SK-N-SH (cell line): ENCODE data around the gene ARFGAP1. TPM values are rescaled to one million over a fixed set of nuclear protein-coding genes. Genes with fewer than 3 reads are reported as not detected.

Source experiments
- CTCF ChIA-PET: fragments of 300-600, 350-600 bp; formaldehyde crosslinking; extraction: SDS; loops from one replicate; lab custom pipeline; 2021; lab: Yijun Ruan, JAX
- POLR2A ChIA-PET: fragments of 350-600 bp; sonication (Branson Sonifier 250); formaldehyde crosslinking; extraction: SDS; loops from one replicate; lab custom pipeline; 2020; ENCODE audit warnings: antibody characterized with exemption, inconsistent platforms; lab: Yijun Ruan, JAX
- DNase-seq: peaks from one replicate; pipeline ENCODE4 v3.0.0; 2012
- H2AFZ ChIP-seq: fragments of 200-600 bp; sonication (generic); 2 replicates; pipeline ENCODE4 v1.8.1; 2016; ENCODE audit warnings: antibody characterized with exemption, mild to moderate bottlenecking, low read depth
- H3F3A ChIP-seq: fragments of 200-600 bp; sonication (generic); replicated peaks from 2 replicates; pipeline ENCODE3; 2016; ENCODE audit warnings: antibody characterized with exemption, mild to moderate bottlenecking; ENCODE audit not compliant: insufficient read depth
- H3K27ac ChIP-seq, 2 experiments: fragments of 200-500 bp in 1 of 2; fragments of 200-600 bp in 1 of 2; sonication (Bioruptor generic) in 1 of 2; sonication (generic), shearing (Covaris generic) in 1 of 2; 2 replicates each; pipeline versions ENCODE4 v1.5.1 to v1.6.1; 2014 to 2016; ENCODE audit warnings: low read depth in 2 of 2, inconsistent platforms in 1 of 2, low read length in 1 of 2, mild to moderate bottlenecking in 1 of 2, mixed read lengths in 1 of 2
- H3K27me3 ChIP-seq: fragments of 200-600 bp; sonication (generic), shearing (Covaris generic); 2 replicates; pipeline ENCODE4 v1.6.1; 2016; ENCODE audit warnings: mixed run types; ENCODE audit not compliant: insufficient read depth
- H3K36me3 ChIP-seq, 2 experiments: fragments of 200-500 bp in 1 of 2; fragments of 200-600 bp in 1 of 2; sonication (Bioruptor generic) in 1 of 2; sonication (generic) in 1 of 2; replicated peaks in 1 of 2; 2 replicates each; pipeline versions ENCODE3 to v1.5.1; 2014 to 2016; ENCODE audit warnings: low read length in 1 of 2, mild to moderate bottlenecking in 1 of 2; ENCODE audit not compliant: insufficient read depth in 2 of 2, control insufficient read depth in 1 of 2
- H3K4me1 ChIP-seq, 2 experiments: fragments of 200-500 bp in 1 of 2; fragments of 200-600 bp in 1 of 2; sonication (Bioruptor generic) in 1 of 2; sonication (generic), shearing (Covaris generic) in 1 of 2; 2 replicates each; pipeline versions ENCODE4 v1.5.1 to v1.6.1; 2014 to 2016; ENCODE audit warnings: low read depth in 1 of 2, low read length in 1 of 2, mixed run types in 1 of 2; ENCODE audit not compliant: insufficient read depth in 2 of 2, control insufficient read depth in 1 of 2
- H3K4me2 ChIP-seq: fragments of 200-600 bp; sonication (generic), shearing (Covaris generic); 2 replicates; pipeline ENCODE4 v1.6.1; 2017; ENCODE audit warnings: mixed run types
- H3K4me3 ChIP-seq, 2 experiments: fragments of 200-500 bp in 1 of 2; fragments of 200-600 bp in 1 of 2; sonication (Bioruptor generic) in 1 of 2; sonication (generic), shearing (Covaris generic) in 1 of 2; 2 replicates each; pipeline versions ENCODE4 v1.5.1 to v1.8.1; 2014 to 2016; ENCODE audit warnings: low read depth in 2 of 2, inconsistent platforms in 1 of 2, low read length in 1 of 2, mild to moderate bottlenecking in 1 of 2, mixed read lengths in 1 of 2, moderate library complexity in 1 of 2
- H3K79me2 ChIP-seq: fragments of 200-600 bp; sonication (generic); 2 replicates; pipeline ENCODE4 v1.8.1; 2017; ENCODE audit warnings: mild to moderate bottlenecking; ENCODE audit not compliant: insufficient read depth
- H3K9ac ChIP-seq: fragments of 200-600 bp; sonication (generic); 2 replicates; pipeline ENCODE4 v1.6.1; 2017; ENCODE audit warnings: mixed run types
- H3K9me2 ChIP-seq: fragments of 200-600 bp; sonication (generic); 2 replicates; pipeline ENCODE4 v1.6.1; 2017; ENCODE audit warnings: mixed run types
- H3K9me3 ChIP-seq: fragments of 200-600 bp; sonication (generic); 2 replicates; pipeline ENCODE4 v1.6.1; 2017; ENCODE audit warnings: mixed run types, mild to moderate bottlenecking, moderate library complexity
- H4K20me1 ChIP-seq: fragments of 200-600 bp; sonication (generic); 2 replicates; pipeline ENCODE4 v1.6.1; 2017; ENCODE audit warnings: mild to moderate bottlenecking, mixed run types; ENCODE audit not compliant: insufficient read depth
- CHD2 ChIP-seq: fragments of 150-350 bp; IDR thresholded peaks from 2 replicates; pipeline ENCODE4 v1.6.1; 2018; ENCODE audit warnings: low read length; ENCODE audit not compliant: partially characterized antibody
- ELF1 ChIP-seq: IDR thresholded peaks from 2 replicates; pipeline ENCODE4 v1.4.0; 2012
- EP300 ChIP-seq, 2 experiments: IDR thresholded peaks; 2 replicates each; pipeline versions ENCODE4 v1.4.0 to v1.6.1; 2012; ENCODE audit warnings: borderline replicate concordance in 1 of 2, low read depth in 1 of 2, low read length in 1 of 2
- FOXJ3 ChIP-seq: sonication (generic); formaldehyde crosslinking; IDR thresholded peaks from 2 replicates; pipeline ENCODE4 v1.5.1; 2020; ENCODE audit warnings: mild to moderate bottlenecking, missing genetic modification reagents
- FOXM1 ChIP-seq: IDR thresholded peaks from 2 replicates; pipeline ENCODE4 v1.4.0; 2012; ENCODE audit warnings: low read depth, mild to moderate bottlenecking
- GABPA ChIP-seq: IDR thresholded peaks from 2 replicates; pipeline ENCODE4 v1.4.0; 2012; ENCODE audit warnings: low read depth, mild to moderate bottlenecking
- JUND ChIP-seq: IDR thresholded peaks from 2 replicates; pipeline ENCODE4 v1.4.0; 2012
- MAX ChIP-seq: IDR thresholded peaks from 2 replicates; pipeline ENCODE4 v1.4.0; 2012; ENCODE audit warnings: low read depth
- NFIC ChIP-seq: IDR thresholded peaks from 2 replicates; pipeline ENCODE4 v1.4.0; 2012; ENCODE audit warnings: borderline replicate concordance
- POLR2AphosphoS5 ChIP-seq: IDR thresholded peaks from 2 replicates; pipeline ENCODE4 v1.6.1; 2012; ENCODE audit warnings: low read depth, low read length
- RAD21 ChIP-seq: IDR thresholded peaks from 2 replicates; pipeline ENCODE4 v1.6.1; 2012; ENCODE audit warnings: mild to moderate bottlenecking, low read length
- RCOR1 ChIP-seq: fragments of 150-350 bp; IDR thresholded peaks from 2 replicates; pipeline ENCODE4 v1.6.1; 2017; ENCODE audit warnings: antibody characterized with exemption, low read length
- TAF1 ChIP-seq: IDR thresholded peaks from 2 replicates; pipeline ENCODE4 v1.6.1; 2012; ENCODE audit warnings: low read depth, mild to moderate bottlenecking, low read length, moderate library complexity, borderline replicate concordance
- TEAD4 ChIP-seq: IDR thresholded peaks from 2 replicates; pipeline ENCODE4 v1.4.0; 2012; ENCODE audit warnings: mild to moderate bottlenecking, borderline replicate concordance; ENCODE audit not compliant: insufficient read depth
- USF2 ChIP-seq: fragments of 150-350 bp; IDR thresholded peaks from 2 replicates; pipeline ENCODE4 v1.6.1; 2017; ENCODE audit warnings: antibody characterized with exemption, low read length, low read depth, borderline replicate concordance
- ZBTB33 ChIP-seq: IDR thresholded peaks from 2 replicates; pipeline ENCODE4 v1.4.0; 2012; ENCODE audit warnings: low read depth, borderline replicate concordance
- WGBS: methylation state at CpG from one replicate; pipeline ENCODE4 v1.1.6; 2017; ENCODE audit warnings: low lambda C conversion rate; 5-methylcytosine and 5-hydroxymethylcytosine counted together
- polyA plus RNA-seq, 3 experiments: library from polyadenylated mRNA; depleted of rRNA; stranded (reverse); fragments of >200 nt; gene quantifications; 2 replicates each; pipeline ENCODE4 v1.2.3, GENCODE V29; 2012

The ARFGAP1 gene
- polyA plus RNA-seq, 1 of the 3 experiments (the other 2 are of a cell fraction), result 72.7 TPM

- Histone ChIP-seq H3K9me3 (no peaks in the 10 kb centered on the region), H3K36me3 (peaks cover 19 to 56% of the 10 kb centered on the region in 2 experiments), H2AFZ (no peak overlapping the region), H3F3A (no peaks in the 10 kb centered on the region), H4K20me1 (peaks cover 52% of the 10 kb centered on the region), H3K4me1 (peaks cover 0 to 15% of the 10 kb centered on the region in 2 experiments; a peak in 2 of 4 replicates), H3K27me3 (no peaks in the 10 kb centered on the region), H3K27ac (no peak overlapping the region), H3K4me3 (no peak overlapping the region), H3K4me2 (no peak overlapping the region), H3K79me2 (peaks cover 58% of the 10 kb centered on the region)
- POLR2A ChIA-PET, result no interaction called here
- CTCF ChIA-PET, result interaction anchor here (1.1 to 1.3 kb wide), 3 partner anchors 33 to 60 kb away, joined by 3 to 4 read pairs (median 3); no protein-coding TSS in a partner anchor
- TF ChIP-seq RCOR1 (no peak), RAD21 (no peak), POLR2AphosphoS5 (no peak), USF2 (no peak), FOXM1 (no peak), ELF1 (no peak), ZBTB33 (no peak), NFIC (no peak), FOXJ3 (CRISPR knock-in tag) (no peak), TAF1 (no peak), MAX (no peak), TEAD4 (no peak), JUND (no peak), EP300 (IDR thresholded peaks at IDR 0.05; ENCODE audit: borderline replicate concordance in 1 of 2, low read depth in 1 of 2, low read length in 1 of 2) (no peak)
- TF ChIP-seq, all 33 proteins: peak for 0
- no peak overlapping the region for H3K9ac ChIP-seq
- WGBS, result 100% methylated on average over 3 of the region's 20 CpGs
- DNase-seq, result no peak
- H3K9me2 ChIP-seq, result no peaks in the 10 kb centered on the region
These were observed 4.3 kb downstream of the ARFGAP1 start for GRCh38 chr20:63276956-63277355.

- H3K4me3 ChIP-seq, result no peak overlapping the region
- H3K79me2 ChIP-seq, result peaks cover 57% of the 10 kb centered on the region
- H3K9me3 ChIP-seq, result no peaks in the 10 kb centered on the region
- no peaks in the 10 kb centered on the region for H3K9me2 ChIP-seq
- TF ChIP-seq CHD2 (no peak), GABPA (no peak)
- TF ChIP-seq, all 33 proteins: peak for 0
- Histone ChIP-seq H3K36me3 (peaks cover 19 to 64% of the 10 kb centered on the region in 2 experiments), H3K4me2 (no peak overlapping the region), H3K4me1 (peaks cover 0 to 14% of the 10 kb centered on the region in 2 experiments; a peak in 2 of 4 replicates), H2AFZ (no peak overlapping the region), H4K20me1 (peaks cover 52% of the 10 kb centered on the region), H3K27ac (no peak overlapping the region; a peak in 1 of 4 replicates), H3K9ac (no peak overlapping the region), H3K27me3 (no peaks in the 10 kb centered on the region), H3F3A (no peaks in the 10 kb centered on the region)
- CTCF ChIA-PET, result interaction anchor here (0.9 to 1.3 kb wide), 3 partner anchors 32 to 104 kb away, joined by 3 read pairs; no protein-coding TSS in a partner anchor
- POLR2A ChIA-PET, result no interaction called here
- 94% methylated on average over 26 of the region's 30 CpGs for WGBS
- no peak for DNase-seq
These were observed 5.1 kb downstream of the ARFGAP1 start for GRCh38 chr20:63277466-63278272.
